Measurements from ENCODE around the gene TBX2. TPM values are rescaled to one million over a fixed set of nuclear protein-coding genes. Genes with fewer than 3 reads are reported as not detected.

TBX2 gene
- total and polyA plus RNA-seq, 2 donors from 2014 or later = 66.4 to 122 TPM

DNA sequence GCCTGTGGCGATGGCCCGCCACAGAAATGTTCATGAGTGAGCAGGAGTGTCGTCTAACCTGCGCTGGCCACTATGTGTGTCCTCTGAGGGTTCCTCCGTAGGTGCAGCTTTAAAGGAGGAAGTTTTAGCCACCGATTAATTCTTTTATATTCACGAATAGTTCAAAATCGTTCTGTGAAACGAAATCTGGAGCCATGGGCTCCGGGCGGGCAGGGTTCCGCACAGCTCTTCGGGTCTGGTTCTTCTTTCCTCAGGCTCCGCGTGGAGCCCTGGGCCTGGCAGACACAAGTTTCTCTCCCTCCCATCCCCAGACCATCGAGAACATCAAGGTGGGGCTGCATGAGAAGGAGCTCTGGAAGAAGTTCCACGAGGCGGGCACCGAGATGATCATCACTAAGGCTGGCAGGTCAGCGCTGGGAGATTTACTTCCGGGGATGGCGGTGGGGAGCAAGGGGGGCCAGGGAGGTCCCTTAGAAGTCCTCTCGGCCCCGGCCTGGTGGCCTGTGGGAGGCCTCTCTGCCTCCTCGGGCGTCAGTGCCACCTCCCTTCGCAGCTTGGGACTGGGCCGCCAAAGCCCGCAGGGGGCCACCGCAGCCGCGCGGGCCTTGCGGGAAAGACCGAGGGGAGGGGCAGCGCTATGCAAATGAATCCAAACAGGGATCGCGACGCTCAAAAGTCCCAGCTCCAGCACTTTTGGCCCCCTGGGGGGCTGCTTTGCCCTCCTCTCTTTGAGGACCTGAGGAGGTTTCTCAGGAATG, 57.8 kb downstream of the TBX2 start:
- DNase-seq = peak in 1 of 5 donors; percentile 45
- intact Hi-C loops (cut with DNase I) = no loop called here

GRCh38 chr17:61458000-61458399, 58.4 kb downstream of the TBX2 start:
- Histone ChIP-seq H3K4me1 (ENCODE audit: control insufficient read depth in 2 of 3, insufficient read depth in 2 of 3, low read depth in 1 of 3, low read length in 3 of 3) (no peaks in the 10 kb centered on the region), H3K27ac (ENCODE audit: low read depth in 2 of 2, low read length in 2 of 2) (no peak overlapping the region), H3K27me3 (ENCODE audit: control insufficient read depth, insufficient read depth, low read length) (peaks cover 73% of the 10 kb centered on the region), H3K9ac (ENCODE audit: low read length in 3 of 3) (no peak overlapping the region), H3K9me3 (ENCODE audit: control insufficient read depth in 2 of 3, insufficient read depth in 1 of 3, low read length in 3 of 3) (peaks cover 0 to under 1% (median 0%) of the 10 kb centered on the region in 3 donors), H3K4me3 (ENCODE audit: low read length in 3 of 3) (no peak overlapping the region), H3K36me3 (ENCODE audit: control insufficient read depth in 2 of 3, insufficient read depth in 3 of 3, low read length in 3 of 3) (no peaks in the 10 kb centered on the region)
- TF ChIP-seq, protein P1, sequence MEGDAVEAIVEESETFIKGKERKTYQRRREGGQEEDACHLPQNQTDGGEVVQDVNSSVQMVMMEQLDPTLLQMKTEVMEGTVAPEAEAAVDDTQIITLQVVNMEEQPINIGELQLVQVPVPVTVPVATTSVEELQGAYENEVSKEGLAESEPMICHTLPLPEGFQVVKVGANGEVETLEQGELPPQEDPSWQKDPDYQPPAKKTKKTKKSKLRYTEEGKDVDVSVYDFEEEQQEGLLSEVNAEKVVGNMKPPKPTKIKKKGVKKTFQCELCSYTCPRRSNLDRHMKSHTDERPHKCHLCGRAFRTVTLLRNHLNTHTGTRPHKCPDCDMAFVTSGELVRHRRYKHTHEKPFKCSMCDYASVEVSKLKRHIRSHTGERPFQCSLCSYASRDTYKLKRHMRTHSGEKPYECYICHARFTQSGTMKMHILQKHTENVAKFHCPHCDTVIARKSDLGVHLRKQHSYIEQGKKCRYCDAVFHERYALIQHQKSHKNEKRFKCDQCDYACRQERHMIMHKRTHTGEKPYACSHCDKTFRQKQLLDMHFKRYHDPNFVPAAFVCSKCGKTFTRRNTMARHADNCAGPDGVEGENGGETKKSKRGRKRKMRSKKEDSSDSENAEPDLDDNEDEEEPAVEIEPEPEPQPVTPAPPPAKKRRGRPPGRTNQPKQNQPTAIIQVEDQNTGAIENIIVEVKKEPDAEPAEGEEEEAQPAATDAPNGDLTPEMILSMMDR (IDR thresholded peaks at IDR 0.05; ENCODE audit: borderline replicate concordance, extremely low read depth, insufficient read depth) = no peak
- intact Hi-C loops (cut with DNase I) = no loop called here
- FAIRE-seq (no peak), DNase-seq (peak in 1 of 5 donors; percentile 33)

More for the DNA sequence above, 57.8 kb downstream of the TBX2 start:
- Histone ChIP-seq H3K9ac (ENCODE audit: low read length in 3 of 3) (no peak overlapping the region), H3K4me1 (ENCODE audit: control insufficient read depth in 2 of 3, insufficient read depth in 2 of 3, low read depth in 1 of 3, low read length in 3 of 3) (no peaks in the 10 kb centered on the region), H3K9me3 (ENCODE audit: control insufficient read depth in 2 of 3, insufficient read depth in 1 of 3, low read length in 3 of 3) (no peaks in the 10 kb centered on the region), H3K27me3 (ENCODE audit: control insufficient read depth, insufficient read depth, low read length) (peaks cover 74% of the 10 kb centered on the region), H3K27ac (ENCODE audit: low read depth in 2 of 2, low read length in 2 of 2) (no peak overlapping the region), H3K36me3 (ENCODE audit: control insufficient read depth in 2 of 3, insufficient read depth in 3 of 3, low read length in 3 of 3) (no peaks in the 10 kb centered on the region), H3K4me3 (ENCODE audit: low read length in 3 of 3) (peak overlapping the region in 1 of 3 donors; percentile 46)
- FAIRE-seq = no peak
- TF ChIP-seq, protein P1 (IDR thresholded peaks at IDR 0.05; ENCODE audit: borderline replicate concordance, extremely low read depth, insufficient read depth) = no peak

DNA sequence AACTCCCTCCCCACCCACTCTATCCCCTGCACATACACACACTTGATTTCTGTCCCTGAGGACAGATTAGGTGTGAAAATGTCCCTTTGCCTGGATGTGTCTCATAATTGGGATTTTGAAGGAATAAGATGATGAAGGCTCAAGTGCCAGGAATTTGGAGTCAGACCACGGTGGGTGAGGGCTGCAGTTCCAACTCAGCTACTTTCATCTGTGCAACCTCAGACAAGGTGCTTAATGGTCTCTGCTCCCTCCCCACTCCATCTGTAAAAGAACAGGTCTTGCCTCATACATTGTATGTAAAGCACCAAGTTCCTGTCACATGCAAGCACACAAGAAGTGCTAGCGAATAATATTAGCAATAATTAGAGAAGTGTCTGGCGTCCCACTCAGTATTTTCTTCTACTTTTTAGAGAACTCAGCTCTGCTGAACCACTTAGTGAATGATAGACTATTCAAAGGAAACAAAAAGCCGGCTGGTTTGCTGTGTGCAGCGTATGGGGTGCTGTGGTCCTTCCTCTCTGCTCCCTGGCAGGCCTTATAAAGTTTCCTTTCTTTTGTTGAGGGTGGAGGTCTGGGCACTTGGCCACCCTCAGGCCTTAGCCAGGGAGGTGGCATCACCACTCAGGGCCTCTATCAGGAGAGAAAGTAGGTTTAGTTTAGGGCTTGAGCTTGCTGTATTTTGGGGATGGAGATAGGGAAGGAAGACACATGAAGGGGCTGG, 58.9 kb downstream of the TBX2 start:
- FAIRE-seq = no peak
- H3K36me3 ChIP-seq (ENCODE audit: control insufficient read depth in 2 of 3, insufficient read depth in 3 of 3, low read length in 3 of 3) = no peaks in the 10 kb centered on the region
- H3K27ac ChIP-seq (ENCODE audit: low read depth in 2 of 2, low read length in 2 of 2) = no peak overlapping the region
- H3K9me3 ChIP-seq (ENCODE audit: control insufficient read depth in 2 of 3, insufficient read depth in 1 of 3, low read length in 3 of 3) = peaks cover 0 to 2% (median 0%) of the 10 kb centered on the region in 3 donors
- peaks cover 67% of the 10 kb centered on the region for H3K27me3 ChIP-seq (ENCODE audit: control insufficient read depth, insufficient read depth, low read length)
- no peak for DNase-seq
- intact Hi-C loops (cut with DNase I) = no loop called here
- no peaks in the 10 kb centered on the region for H3K4me1 ChIP-seq (ENCODE audit: control insufficient read depth in 2 of 3, insufficient read depth in 2 of 3, low read depth in 1 of 3, low read length in 3 of 3)
- no peak overlapping the region for H3K9ac ChIP-seq (ENCODE audit: low read length in 3 of 3)
- TF ChIP-seq, protein P1 (IDR thresholded peaks at IDR 0.05; ENCODE audit: borderline replicate concordance, extremely low read depth, insufficient read depth) = no peak
- no peak overlapping the region for H3K4me3 ChIP-seq (ENCODE audit: low read length in 3 of 3)

Other genes starting within 250 kb of the TBX2 start
- not detected for gene TBX4, start 52.6 kb downstream of the TBX2 start, total RNA-seq
- not detected for gene TBX4, start 52.6 kb downstream of the TBX2 start, polyA plus RNA-seq (ENCODE audit: insufficient read depth, low read depth, low replicate concordance)
- gene NACA2, start 191.4 kb downstream of the TBX2 start, total RNA-seq = not detected
- gene NACA2, start 191.4 kb downstream of the TBX2 start, polyA plus RNA-seq (ENCODE audit: insufficient read depth, low read depth, low replicate concordance) = not detected

Measured in kidney (tissue), 14 donors.